ENCODE data around the gene HPS6.

Gene HPS6

DNA sequence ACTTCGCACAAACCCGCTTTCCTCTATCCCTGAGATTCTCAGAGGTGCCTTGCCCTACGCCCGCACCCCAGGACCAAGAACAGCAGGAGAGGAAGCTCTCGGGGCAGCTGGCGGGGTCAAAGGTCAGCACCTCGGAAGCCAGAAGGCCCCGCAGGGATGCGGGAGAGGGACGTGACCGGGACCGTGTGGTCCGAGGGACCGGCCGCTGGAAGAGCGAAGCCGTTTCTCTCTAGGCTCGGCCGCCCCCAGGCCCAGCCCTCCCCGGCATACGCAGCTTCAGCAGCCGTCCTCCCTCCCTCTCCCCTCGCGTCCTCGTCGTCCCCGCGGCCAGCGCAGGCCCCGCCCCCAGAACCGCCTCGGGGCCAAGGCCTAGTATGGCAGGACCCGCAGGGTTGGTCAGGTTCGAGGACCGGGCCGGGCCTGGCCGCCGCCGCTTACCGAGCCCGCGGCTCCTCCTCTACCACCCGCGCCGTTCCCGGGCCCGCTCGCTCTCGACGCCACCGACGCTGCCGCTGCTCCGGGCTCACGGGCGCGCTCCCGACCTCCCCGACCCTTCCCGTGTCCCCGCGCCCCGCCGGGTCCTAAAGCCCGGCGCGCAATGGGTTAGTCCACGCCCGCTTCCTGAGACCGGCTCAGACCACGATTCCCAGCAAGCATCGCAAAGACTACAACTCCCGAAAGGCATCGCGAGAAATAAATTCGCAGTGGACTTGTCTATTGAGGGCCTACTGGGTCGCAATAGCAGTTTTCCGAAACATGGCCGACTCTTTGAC lies 9.3 kb upstream of the HPS6 start, which contains the start of gene ARMH3:
Gene ARMH3, minus strand, starts transcription at position 527 of the 773 bp plus-strand sequence. CDS start 16,059 bp downstream, outside the sequence.
- Mint-ChIP-seq H3K27ac (peak within 1 kb of the TSS; percentile 88 to 92), H3K9me3 (no peaks in the 10 kb centered on the region), H3K4me1 (ENCODE audit: low read depth in 2 of 2) (peaks cover 28 to 42% of the 10 kb centered on the region in 2 donors), H3K27me3 (no peaks in the 10 kb centered on the region), H3K4me3 (peak within 1 kb of the TSS; percentile 89 to 92), H3K36me3 (ENCODE audit: insufficient read depth) (peaks cover 13% of the 10 kb centered on the region)
- ATAC-seq (replicated peaks) = peak; percentile 96
- peak; percentile 82 to 84 (median 83) for DNase-seq

DNA sequence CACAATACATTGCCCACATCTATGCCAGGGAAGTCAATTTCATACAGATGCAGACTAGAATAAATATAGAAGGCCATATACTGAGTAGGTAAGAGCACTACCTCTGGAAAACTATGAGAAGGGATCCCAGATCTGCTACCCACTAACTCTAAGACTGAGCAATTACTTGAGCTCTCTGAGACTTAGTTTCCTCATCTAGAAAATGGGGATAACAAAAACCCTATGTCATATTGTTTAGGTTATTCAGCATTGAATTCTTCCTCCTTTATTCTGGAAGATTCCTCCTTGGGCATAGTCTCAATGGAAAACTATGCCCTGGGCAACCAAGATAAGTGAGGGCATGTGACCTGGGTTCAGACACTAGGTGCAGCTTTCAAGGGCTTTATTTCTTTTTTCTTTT lies 5.2 kb upstream of the HPS6 start:
- no peak overlapping the region for H3K4me3 Mint-ChIP-seq

GRCh38 chr10:102064503-102064867 lies 664 bp upstream of the HPS6 start:
- DNase-seq (no peak), ATAC-seq (replicated peaks) (no peak)
- no peaks in the 10 kb centered on the region for H3K9me3 Mint-ChIP-seq
- H3K4me1 Mint-ChIP-seq (ENCODE audit: low read depth in 2 of 2) = peaks cover 26 to 33% of the 10 kb centered on the region in 2 donors
- H3K4me3 Mint-ChIP-seq = peak overlapping the region; percentile 84 to 89
- peaks cover 28% of the 10 kb centered on the region for H3K36me3 Mint-ChIP-seq (ENCODE audit: insufficient read depth)
- H3K27ac Mint-ChIP-seq = peak overlapping the region; percentile 96 to 98
- H3K27me3 Mint-ChIP-seq = no peaks in the 10 kb centered on the region

More for the DNA sequence above, 5.2 kb upstream of the HPS6 start:
- no peak for DNase-seq
- ATAC-seq (replicated peaks) = no peak
- Mint-ChIP-seq H3K9me3 (no peaks in the 10 kb centered on the region), H3K4me1 (ENCODE audit: low read depth in 2 of 2) (peaks cover 14 to 25% of the 10 kb centered on the region in 2 donors), H3K36me3 (ENCODE audit: insufficient read depth) (peaks cover 12% of the 10 kb centered on the region), H3K27ac (no peak overlapping the region), H3K27me3 (no peaks in the 10 kb centered on the region)

GRCh38 chr10:102065561-102066398 lies 631 bp downstream of the HPS6 start:
- DNase-seq (peak in 2 of 3 experiments; percentile 9 to 23), ATAC-seq (replicated peaks) (peak; percentile 18)
- peak overlapping the region; percentile 85 to 96 for H3K27ac Mint-ChIP-seq
- peak overlapping the region; percentile 89 to 91 for H3K4me3 Mint-ChIP-seq
- H3K36me3 Mint-ChIP-seq (ENCODE audit: insufficient read depth) = peaks cover 29% of the 10 kb centered on the region
- H3K9me3 Mint-ChIP-seq = no peaks in the 10 kb centered on the region
- no peaks in the 10 kb centered on the region for H3K27me3 Mint-ChIP-seq
- peaks cover 27 to 33% of the 10 kb centered on the region in 2 donors for H3K4me1 Mint-ChIP-seq (ENCODE audit: low read depth in 2 of 2)

DNA sequence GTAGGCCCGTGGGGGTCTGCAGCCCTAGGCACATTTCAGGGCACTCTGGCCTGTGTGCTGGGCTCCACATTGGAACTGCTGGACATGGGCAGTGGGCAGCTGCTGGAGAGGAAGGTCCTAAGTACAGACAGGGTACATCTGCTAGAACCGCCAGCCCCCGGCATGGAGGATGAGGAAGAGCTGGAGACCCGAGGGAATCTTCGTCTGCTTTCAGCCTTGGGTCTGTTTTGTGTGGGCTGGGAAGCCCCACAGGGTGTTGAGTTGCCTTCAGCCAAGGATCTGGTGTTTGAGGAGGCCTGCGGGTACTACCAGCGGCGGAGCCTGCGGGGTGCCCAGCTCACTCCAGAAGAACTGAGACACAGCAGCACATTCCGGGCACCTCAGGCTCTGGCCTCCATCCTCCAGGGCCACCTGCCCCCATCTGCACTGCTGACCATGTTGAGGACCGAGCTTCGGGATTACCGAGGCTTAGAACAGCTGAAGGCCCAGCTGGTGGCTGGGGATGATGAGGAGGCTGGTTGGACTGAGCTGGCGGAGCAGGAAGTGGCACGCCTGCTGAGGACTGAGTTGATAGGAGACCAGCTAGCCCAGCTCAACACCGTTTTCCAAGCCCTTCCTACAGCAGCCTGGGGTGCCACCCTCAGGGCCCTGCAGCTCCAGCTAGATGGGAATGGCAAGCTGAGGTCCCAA lies 1.4 kb downstream of the HPS6 start:
- H3K27me3 Mint-ChIP-seq = no peaks in the 10 kb centered on the region
- peak overlapping the region; percentile 85 to 96 for H3K27ac Mint-ChIP-seq
- peaks cover 32% of the 10 kb centered on the region for H3K36me3 Mint-ChIP-seq (ENCODE audit: insufficient read depth)
- H3K9me3 Mint-ChIP-seq = no peaks in the 10 kb centered on the region
- DNase-seq = no peak
- peaks cover 27 to 33% of the 10 kb centered on the region in 2 donors for H3K4me1 Mint-ChIP-seq (ENCODE audit: low read depth in 2 of 2)
- ATAC-seq (replicated peaks) = no peak
- H3K4me3 Mint-ChIP-seq = peak overlapping the region; percentile 89 to 91

DNA sequence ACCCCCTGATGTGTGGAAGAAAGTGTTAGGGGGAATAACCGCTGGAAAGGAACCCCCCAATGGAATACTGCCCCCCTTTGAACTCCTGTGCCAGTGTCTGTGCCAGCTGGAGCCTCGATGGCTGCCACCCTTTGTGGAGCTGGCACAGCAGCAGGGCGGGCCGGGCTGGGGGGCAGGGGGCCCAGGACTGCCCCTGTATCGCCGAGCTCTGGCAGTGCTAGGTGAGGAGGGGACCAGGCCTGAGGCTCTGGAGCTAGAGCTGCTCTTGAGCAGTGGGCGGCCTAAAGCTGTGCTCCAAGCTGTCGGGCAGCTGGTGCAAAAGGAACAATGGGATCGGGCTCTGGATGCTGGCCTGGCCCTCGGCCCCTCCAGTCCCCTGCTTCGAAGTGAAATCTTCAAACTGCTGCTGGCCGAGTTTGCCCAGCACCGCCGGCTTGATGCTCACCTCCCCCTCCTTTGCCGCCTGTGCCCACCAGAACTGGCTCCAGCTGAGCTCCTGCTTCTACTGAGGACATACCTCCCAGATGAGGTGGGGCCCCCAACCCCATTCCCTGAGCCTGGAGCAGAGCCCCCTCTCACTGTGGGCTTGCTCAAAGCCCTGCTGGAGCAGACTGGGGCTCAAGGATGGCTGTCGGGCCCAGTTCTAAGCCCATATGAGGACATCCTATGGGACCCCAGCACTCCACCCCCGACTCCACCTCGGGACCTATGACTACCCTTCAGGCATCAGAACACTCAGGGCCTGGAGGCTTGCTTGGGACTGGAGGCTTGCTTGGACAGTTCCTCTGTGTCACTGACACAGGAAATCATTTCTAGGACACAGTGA lies 2.2 kb downstream of the HPS6 start:
- H3K27ac Mint-ChIP-seq = peak overlapping the region in 1 of 2 donors; percentile 49

DNA sequence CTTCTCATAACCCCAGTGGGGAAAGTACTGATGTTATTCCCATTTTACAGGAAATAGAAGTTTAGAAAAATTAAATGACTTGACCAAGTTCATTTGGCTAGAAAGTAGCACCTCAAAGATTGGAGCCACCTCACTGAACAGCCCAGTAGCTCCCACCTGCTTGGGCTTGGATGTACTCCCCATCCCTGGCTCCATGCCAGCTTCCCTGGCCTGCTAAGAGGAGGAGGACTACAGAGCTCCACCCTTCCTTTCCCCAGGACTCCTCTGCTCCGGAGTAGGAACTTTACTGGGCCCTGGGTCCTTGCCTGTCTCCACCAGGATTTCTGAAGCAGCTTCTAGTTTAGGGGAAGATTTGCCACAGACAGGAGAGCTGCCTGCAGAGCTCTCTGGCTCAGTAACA lies 3.1 kb downstream of the HPS6 start:
- no peak overlapping the region for H3K4me3 Mint-ChIP-seq
- ATAC-seq (replicated peaks) (no peak), DNase-seq (no peak)
- H3K4me1 Mint-ChIP-seq (ENCODE audit: low read depth in 2 of 2) = peaks cover 27 to 28% of the 10 kb centered on the region in 2 donors
- no peaks in the 10 kb centered on the region for H3K27me3 Mint-ChIP-seq
- H3K9me3 Mint-ChIP-seq = no peaks in the 10 kb centered on the region
- H3K27ac Mint-ChIP-seq = peak overlapping the region in 1 of 2 donors; percentile 49
- peaks cover 32% of the 10 kb centered on the region for H3K36me3 Mint-ChIP-seq (ENCODE audit: insufficient read depth)

More for the DNA sequence above, 2.2 kb downstream of the HPS6 start:
- Mint-ChIP-seq H3K9me3 (no peaks in the 10 kb centered on the region), H3K4me1 (ENCODE audit: low read depth in 2 of 2) (peaks cover 27 to 33% of the 10 kb centered on the region in 2 donors), H3K27me3 (no peaks in the 10 kb centered on the region), H3K4me3 (peak overlapping the region; percentile 14 to 50), H3K36me3 (ENCODE audit: insufficient read depth) (peaks cover 32% of the 10 kb centered on the region)
- DNase-seq (no peak), ATAC-seq (replicated peaks) (no peak)

- Mint-ChIP-seq H3K9me3 (no peaks in the 10 kb centered on the region), H3K4me3 (no peak overlapping the region)
Measured at GRCh38 chr10:102069071-102069470, 3.9 kb downstream of the HPS6 start.

DNA sequence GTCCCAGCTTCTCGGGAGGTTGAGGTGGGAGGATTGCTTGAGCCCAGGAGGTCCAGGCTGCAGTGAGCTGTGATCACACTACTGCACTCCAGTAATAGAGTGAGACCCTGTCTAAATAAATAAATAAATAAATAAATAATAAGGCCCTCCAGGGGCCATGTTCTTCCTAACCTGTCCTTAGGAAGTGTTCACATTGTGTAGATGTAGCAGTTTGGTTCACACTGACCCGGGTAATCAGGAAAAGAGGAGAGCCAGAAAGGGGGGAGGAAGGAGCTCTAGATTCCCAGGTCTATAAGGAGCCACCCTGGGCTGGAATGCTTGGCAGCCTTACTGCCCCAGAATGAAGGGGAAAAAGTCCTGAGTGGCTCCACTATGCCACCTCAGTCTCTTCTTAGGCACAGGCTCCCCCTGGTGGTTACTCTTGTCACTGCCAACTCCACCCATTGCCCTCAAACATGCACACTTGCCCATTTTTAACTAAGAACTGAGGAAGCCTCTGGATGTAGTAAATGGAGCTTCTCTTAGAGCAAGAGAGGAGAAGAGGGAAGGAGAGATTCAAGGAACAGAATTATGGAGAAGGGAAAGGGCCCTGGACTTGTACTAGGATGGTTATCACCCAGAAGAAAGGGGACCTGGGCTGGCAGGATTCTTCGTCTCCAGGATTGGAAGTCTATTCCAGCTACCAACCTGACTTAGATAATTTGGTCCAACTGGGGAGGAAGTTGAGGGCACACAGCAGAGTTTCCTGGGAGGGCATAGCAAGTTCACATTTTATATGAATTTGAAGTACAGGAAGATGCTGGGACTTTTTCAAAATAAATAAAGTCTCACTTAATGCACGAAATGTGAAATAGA lies 7.8 kb downstream of the HPS6 start:
- H3K27ac Mint-ChIP-seq = no peak overlapping the region
- no peaks in the 10 kb centered on the region for H3K27me3 Mint-ChIP-seq
- H3K36me3 Mint-ChIP-seq (ENCODE audit: insufficient read depth) = peaks cover 11% of the 10 kb centered on the region
- H3K9me3 Mint-ChIP-seq = no peaks in the 10 kb centered on the region
- H3K4me1 Mint-ChIP-seq (ENCODE audit: low read depth in 2 of 2) = peaks cover under 1 to 4% of the 10 kb centered on the region in 2 donors
- DNase-seq = peak; percentile 77 to 82 (median 82)
- ATAC-seq (replicated peaks) = peak; percentile 98
- no peak overlapping the region for H3K4me3 Mint-ChIP-seq

More at GRCh38 chr10:102069071-102069470, 3.9 kb downstream of the HPS6 start:
- Mint-ChIP-seq H3K36me3 (ENCODE audit: insufficient read depth) (peaks cover 32% of the 10 kb centered on the region), H3K4me1 (ENCODE audit: low read depth in 2 of 2) (peaks cover 24 to 26% of the 10 kb centered on the region in 2 donors), H3K27me3 (no peaks in the 10 kb centered on the region), H3K27ac (peak overlapping the region; percentile 47 to 63)
- no peak for ATAC-seq (replicated peaks)
- no peak for DNase-seq

- Mint-ChIP-seq H3K27ac (no peak overlapping the region), H3K27me3 (no peaks in the 10 kb centered on the region), H3K4me1 (ENCODE audit: low read depth in 2 of 2) (no peaks in the 10 kb centered on the region), H3K36me3 (ENCODE audit: insufficient read depth) (peaks cover 3% of the 10 kb centered on the region), H3K9me3 (no peaks in the 10 kb centered on the region), H3K4me3 (no peak overlapping the region)
- no peak for ATAC-seq (replicated peaks)
- DNase-seq = no peak
Measured at GRCh38 chr10:102083541-102083940, 18.4 kb downstream of the HPS6 start.

DNA sequence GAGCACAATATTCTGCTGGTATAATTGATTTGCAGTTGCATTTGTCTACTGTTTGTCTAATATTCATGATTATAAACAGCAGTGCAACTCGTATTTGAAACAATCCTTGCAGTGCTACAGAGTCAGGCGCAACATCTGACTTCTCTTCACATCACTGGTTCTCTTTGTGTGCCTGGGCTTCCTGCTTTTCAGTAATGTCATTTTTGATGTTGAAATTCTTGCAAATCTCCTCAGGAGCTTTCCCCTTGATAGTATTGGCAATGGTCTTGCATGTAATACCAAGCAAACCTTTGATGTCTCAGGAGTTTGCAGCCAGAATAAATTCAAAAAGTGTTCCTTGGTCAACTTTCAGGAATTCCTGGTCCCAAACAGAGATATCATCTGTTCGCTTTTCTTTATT lies 20.2 kb downstream of the HPS6 start:
- no peaks in the 10 kb centered on the region for H3K9me3 Mint-ChIP-seq
- H3K27ac Mint-ChIP-seq = no peak overlapping the region

GRCh38 chr10:102086196-102086595 lies 21.0 kb downstream of the HPS6 start:
- H3K27me3 Mint-ChIP-seq = no peaks in the 10 kb centered on the region
- ATAC-seq (replicated peaks) = no peak
- no peaks in the 10 kb centered on the region for H3K9me3 Mint-ChIP-seq
- peaks cover 3% of the 10 kb centered on the region for H3K36me3 Mint-ChIP-seq (ENCODE audit: insufficient read depth)
- no peak for DNase-seq
- H3K4me1 Mint-ChIP-seq (ENCODE audit: low read depth in 2 of 2) = no peaks in the 10 kb centered on the region
- H3K4me3 Mint-ChIP-seq = no peak overlapping the region
- H3K27ac Mint-ChIP-seq = no peak overlapping the region

More for the DNA sequence above, 20.2 kb downstream of the HPS6 start:
- DNase-seq = no peak
- Mint-ChIP-seq H3K4me3 (no peak overlapping the region), H3K36me3 (ENCODE audit: insufficient read depth) (peaks cover 3% of the 10 kb centered on the region), H3K27me3 (no peaks in the 10 kb centered on the region), H3K4me1 (ENCODE audit: low read depth in 2 of 2) (no peaks in the 10 kb centered on the region)
- ATAC-seq (replicated peaks) = no peak
